Hepatocyte (in vitro differentiated cells): Measurements from ENCODE around the gene APOL4. TPM values are rescaled to one million over a fixed set of nuclear protein-coding genes. Genes with fewer than 3 reads are reported as not detected.

Experiments
- DNase-seq: peaks from one replicate; pipeline ENCODE4 v3.0.0-alpha.2; 2016; ENCODE audit warnings: low spot score
- H2AFZ ChIP-seq: fragments of 200-600 bp; sonication (generic); 2 replicates; pipeline ENCODE4 v1.6.0; 2016; ENCODE audit warnings: antibody characterized with exemption, mild to moderate bottlenecking
- H3K27ac ChIP-seq: fragments of 200-600 bp; sonication (generic); 2 replicates; pipeline ENCODE4 v1.5.1; 2016; ENCODE audit warnings: mild to moderate bottlenecking
- H3K27me3 ChIP-seq: fragments of 200-600 bp; sonication (generic); 2 replicates; pipeline ENCODE4 v1.6.1; 2016
- H3K36me3 ChIP-seq: fragments of 200-600 bp; sonication (generic); replicated peaks from 2 replicates; pipeline ENCODE4 v1.5.1; 2016; ENCODE audit warnings: low read depth; ENCODE audit not compliant: insufficient read depth
- H3K4me1 ChIP-seq: fragments of 200-600 bp; sonication (generic); 2 replicates; pipeline ENCODE4 v1.5.1; 2016; ENCODE audit warnings: mild to moderate bottlenecking, moderate library complexity; ENCODE audit not compliant: insufficient read depth
- H3K4me2 ChIP-seq: fragments of 200-600 bp; sonication (generic); 2 replicates; pipeline ENCODE4 v1.6.0; 2016
- H3K4me3 ChIP-seq: fragments of 200-600 bp; sonication (generic); 2 replicates; pipeline ENCODE4 v1.5.1; 2016; ENCODE audit warnings: mild to moderate bottlenecking
- H3K79me2 ChIP-seq: fragments of 200-600 bp; sonication (generic); 2 replicates; pipeline ENCODE4 v1.6.0; 2017; ENCODE audit warnings: mild to moderate bottlenecking
- H3K9me2 ChIP-seq: fragments of 200-600 bp; sonication (generic); replicated peaks from 2 replicates; pipeline ENCODE4 v1.6.0; 2017; ENCODE audit warnings: mild to moderate bottlenecking; ENCODE audit not compliant: insufficient read depth
- H3K9me3 ChIP-seq: fragments of 200-600 bp; sonication (generic); 2 replicates; pipeline ENCODE4 v1.5.1; 2016; ENCODE audit warnings: low read depth, mild to moderate bottlenecking
- H4K20me1 ChIP-seq: fragments of 200-600 bp; sonication (generic); 2 replicates; pipeline ENCODE4 v1.6.0; 2016; ENCODE audit warnings: mild to moderate bottlenecking; ENCODE audit not compliant: insufficient read depth, poor library complexity, severe bottlenecking
- CTCF ChIP-seq: fragments of 200-600 bp; sonication (generic); IDR thresholded peaks from 2 replicates; pipeline ENCODE4 v1.5.1; 2016; ENCODE audit warnings: antibody characterized with exemption, mild to moderate bottlenecking; ENCODE audit not compliant: poor library complexity
- EZH2 ChIP-seq: fragments of 200-600 bp; sonication (generic); IDR thresholded peaks from 2 replicates; pipeline ENCODE4 v1.6.1; 2016; ENCODE audit warnings: antibody characterized with exemption, mild to moderate bottlenecking, borderline replicate concordance
- EZH2phosphoT487 ChIP-seq: fragments of 200-600 bp; sonication (generic); IDR thresholded peaks from one replicate; pipeline ENCODE4 v1.6.1; 2018; ENCODE audit warnings: antibody characterized with exemption, mild to moderate bottlenecking, low read depth, moderate library complexity; ENCODE audit not compliant: unreplicated experiment, severe bottlenecking
- WGBS: methylation state at CpG from one replicate; pipeline ENCODE4 v1.1.6; 2016; ENCODE audit warnings: low lambda C conversion rate; ENCODE audit errors: missing lambda C conversion rate; 5-methylcytosine and 5-hydroxymethylcytosine counted together
- polyA plus RNA-seq: library from polyadenylated mRNA; unstranded; fragments of >200 nt; fragmentation: Nextera tagmentation; extraction: Ambion mirVana; gene quantifications from 2 replicates; pipeline ENCODE4 v1.2.1, GENCODE V29; 2016
- total RNA-seq: library from RNA; depleted of rRNA; stranded (reverse); fragments of >200 nt; gene quantifications from 2 replicates; pipeline ENCODE4 v1.2.3, GENCODE V29; 2014

Gene APOL4
- total and polyA plus RNA-seq, 2 experiments from 2014 or later = 0.97 to 2.8 TPM

GRCh38 chr22:36143956-36144355 lies 57.7 kb downstream of the APOL4 start:
- no peak overlapping the region for H2AFZ ChIP-seq
- H3K4me3 ChIP-seq = no peak overlapping the region
- 80% methylated on average over 4 of the region's 4 CpGs for WGBS
- no peak for DNase-seq
- H3K9me2 ChIP-seq = no peaks in the 10 kb centered on the region
- TF ChIP-seq EZH2phosphoT487 (no peak), EZH2 (no peak), CTCF (no peak)
- H3K36me3 ChIP-seq = no peaks in the 10 kb centered on the region
- no peaks in the 10 kb centered on the region for H4K20me1 ChIP-seq
- H3K4me1 ChIP-seq = no peaks in the 10 kb centered on the region
- no peaks in the 10 kb centered on the region for H3K27me3 ChIP-seq
- H3K79me2 ChIP-seq = no peaks in the 10 kb centered on the region
- H3K27ac ChIP-seq = no peak overlapping the region
- H3K9me3 ChIP-seq = no peaks in the 10 kb centered on the region
- H3K4me2 ChIP-seq = no peak overlapping the region

- no peaks in the 10 kb centered on the region for H3K9me2 ChIP-seq
- 65% methylated on average over 5 of the region's 5 CpGs for WGBS
- H3K9me3 ChIP-seq = no peaks in the 10 kb centered on the region
- H3K4me3 ChIP-seq = no peak overlapping the region
- H4K20me1 ChIP-seq = no peaks in the 10 kb centered on the region
- no peaks in the 10 kb centered on the region for H3K4me1 ChIP-seq
- H2AFZ ChIP-seq = no peak overlapping the region
- H3K36me3 ChIP-seq = no peaks in the 10 kb centered on the region
- no peaks in the 10 kb centered on the region for H3K79me2 ChIP-seq
- TF ChIP-seq EZH2phosphoT487 (no peak), CTCF (no peak), EZH2 (no peak)
- no peaks in the 10 kb centered on the region for H3K27me3 ChIP-seq
- DNase-seq = no peak
- no peak overlapping the region for H3K27ac ChIP-seq
- H3K4me2 ChIP-seq = no peak overlapping the region
Observed at GRCh38 chr22:36143066-36143815, 58.4 kb downstream of the APOL4 start.

- no peaks in the 10 kb centered on the region for H3K27me3 ChIP-seq
- no peaks in the 10 kb centered on the region for H3K36me3 ChIP-seq
- WGBS = 90% methylated on average over 9 of the region's 9 CpGs
- H4K20me1 ChIP-seq = no peaks in the 10 kb centered on the region
- DNase-seq = no peak
- TF ChIP-seq EZH2 (no peak), EZH2phosphoT487 (no peak), CTCF (no peak)
- H3K79me2 ChIP-seq = no peaks in the 10 kb centered on the region
- no peaks in the 10 kb centered on the region for H3K4me1 ChIP-seq
- no peaks in the 10 kb centered on the region for H3K9me2 ChIP-seq
- H3K4me2 ChIP-seq = no peak overlapping the region
- H2AFZ ChIP-seq = no peak overlapping the region
- no peaks in the 10 kb centered on the region for H3K9me3 ChIP-seq
- no peak overlapping the region for H3K4me3 ChIP-seq
- no peak overlapping the region for H3K27ac ChIP-seq
Observed at GRCh38 chr22:36141481-36141880, 60.1 kb downstream of the APOL4 start.

Other genes starting within 250 kb of the APOL4 start
- gene RBFOX2, start 173.0 kb downstream of the APOL4 start, total RNA-seq = 94.7 and 133 TPM in 2 replicates
- 76.7 and 84.2 TPM in 2 replicates for gene RBFOX2, start 173.0 kb downstream of the APOL4 start, polyA plus RNA-seq
- 1.3 and 2.7 TPM in 2 replicates for gene APOL3, start 41.1 kb downstream of the APOL4 start, total RNA-seq
- gene APOL3, start 41.1 kb downstream of the APOL4 start, polyA plus RNA-seq = 0.79 and 2.1 TPM in 2 replicates
- 32.3 and 34.8 TPM in 2 replicates for gene APOL2, start 37.7 kb upstream of the APOL4 start, total RNA-seq
- 19.5 and 23.9 TPM in 2 replicates for gene APOL2, start 37.7 kb upstream of the APOL4 start, polyA plus RNA-seq
- gene APOL1, start 51.3 kb upstream of the APOL4 start, total RNA-seq = 6.2 and 7.3 TPM in 2 replicates
- gene APOL1, start 51.3 kb upstream of the APOL4 start, polyA plus RNA-seq = 6.4 and 6.8 TPM in 2 replicates
- 149 and 188 TPM in 2 replicates for gene MYH9, start 186.2 kb upstream of the APOL4 start, total RNA-seq
- 125 and 140 TPM in 2 replicates for gene MYH9, start 186.2 kb upstream of the APOL4 start, polyA plus RNA-seq